Stimulated activated CD4-positive, alpha-beta T cell treated with anti-CD3 and anti-CD28 coated beads, Interleukin-15, amount 100 ng/mL, for 1 hour (primary cell): ENCODE results near the gene COBL.

Source experiments
- DNase-seq, 2 donors: peaks; one replicate each; pipeline ENCODE4 v3.0.0-alpha.2; 2020; ENCODE audit warnings: low read depth in 1 of 2, low spot score in 1 of 2

COBL gene

DNA sequence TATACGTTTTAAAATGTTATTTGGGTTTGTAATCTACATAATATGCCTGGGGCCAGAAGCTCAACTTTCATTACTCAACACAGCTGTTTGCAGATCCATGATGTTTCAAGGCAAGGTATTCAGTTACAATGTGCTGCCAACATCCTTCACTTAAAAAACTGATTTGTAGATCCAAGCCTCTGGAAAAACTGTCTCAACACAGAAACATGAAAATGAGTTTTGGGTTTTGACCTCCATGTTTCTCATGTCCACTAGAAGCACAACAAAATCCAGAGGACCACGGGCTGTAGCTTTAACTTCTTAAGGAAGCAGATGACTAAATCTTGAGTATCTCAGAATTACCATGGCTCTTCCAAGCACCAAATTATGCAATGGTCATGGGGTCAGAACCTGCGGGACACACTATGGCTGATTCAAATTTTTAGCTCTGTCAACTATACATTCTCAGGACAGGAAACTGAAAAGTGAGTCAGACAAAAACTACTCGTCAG lies 286.9 kb downstream of the COBL start:
- no peak for DNase-seq

DNA sequence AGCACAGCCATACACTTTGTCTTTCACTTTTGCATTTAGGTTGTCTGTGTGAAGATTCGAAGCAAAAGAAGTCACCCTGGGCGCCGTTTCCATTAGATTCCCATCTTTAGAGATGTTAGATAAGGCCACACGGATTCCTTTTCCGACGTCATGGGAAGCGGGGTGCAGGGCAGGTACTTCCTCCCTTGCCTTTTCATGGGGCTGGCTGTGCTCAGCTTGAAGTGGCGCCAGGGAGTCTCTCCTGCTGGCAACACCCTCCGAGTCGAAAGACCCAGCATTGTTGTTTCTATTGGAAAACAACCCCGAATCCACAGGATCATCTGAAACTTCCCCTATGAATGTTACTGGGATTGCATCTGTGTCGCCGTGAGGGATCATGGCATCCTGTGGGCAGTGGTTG lies 287.5 kb downstream of the COBL start:
- no peak for DNase-seq

DNA sequence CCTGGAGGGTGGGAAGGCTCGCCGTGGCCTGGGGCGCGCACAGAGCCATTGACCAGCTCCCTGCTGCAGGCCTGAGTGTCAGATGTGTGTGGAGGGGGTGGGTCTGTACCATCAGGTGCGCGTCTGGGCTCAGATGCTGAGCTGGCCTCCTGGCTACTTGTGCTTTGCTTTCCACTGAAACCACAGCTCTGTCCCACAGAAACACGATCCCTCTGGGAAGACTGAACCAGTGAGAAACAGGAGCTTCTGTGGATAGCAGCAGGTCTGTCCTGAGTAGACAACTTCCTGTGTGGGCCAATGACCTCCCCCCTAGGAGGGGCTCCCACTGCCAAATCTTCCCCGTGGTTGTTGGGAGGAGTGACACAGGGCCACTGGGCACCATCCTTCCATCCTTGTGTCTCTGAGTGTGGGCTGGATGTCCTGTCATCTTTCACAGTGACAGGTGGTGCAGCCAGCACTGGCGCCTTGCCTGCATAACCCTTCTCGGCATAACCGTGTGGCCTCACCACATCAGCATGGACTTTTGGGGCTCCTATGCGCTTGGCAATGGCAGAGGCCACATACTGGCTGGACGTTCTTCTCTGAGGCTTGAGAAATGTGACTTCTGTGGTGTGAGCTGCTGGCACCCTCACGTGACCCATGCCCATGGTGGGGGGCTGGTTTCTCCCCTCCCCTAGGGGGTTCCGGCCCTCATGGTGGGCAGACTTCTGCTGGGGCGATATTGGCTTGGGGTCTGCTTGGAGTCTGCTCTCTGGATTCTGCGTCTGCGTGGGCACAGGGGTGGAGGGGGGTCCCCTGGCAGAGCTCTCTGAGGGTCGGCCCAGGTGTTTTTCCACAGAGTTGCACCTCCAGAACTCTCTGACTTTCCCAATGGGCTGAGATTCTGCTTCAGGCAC lies 288.4 kb downstream of the COBL start:
- DNase-seq = no peak

DNA sequence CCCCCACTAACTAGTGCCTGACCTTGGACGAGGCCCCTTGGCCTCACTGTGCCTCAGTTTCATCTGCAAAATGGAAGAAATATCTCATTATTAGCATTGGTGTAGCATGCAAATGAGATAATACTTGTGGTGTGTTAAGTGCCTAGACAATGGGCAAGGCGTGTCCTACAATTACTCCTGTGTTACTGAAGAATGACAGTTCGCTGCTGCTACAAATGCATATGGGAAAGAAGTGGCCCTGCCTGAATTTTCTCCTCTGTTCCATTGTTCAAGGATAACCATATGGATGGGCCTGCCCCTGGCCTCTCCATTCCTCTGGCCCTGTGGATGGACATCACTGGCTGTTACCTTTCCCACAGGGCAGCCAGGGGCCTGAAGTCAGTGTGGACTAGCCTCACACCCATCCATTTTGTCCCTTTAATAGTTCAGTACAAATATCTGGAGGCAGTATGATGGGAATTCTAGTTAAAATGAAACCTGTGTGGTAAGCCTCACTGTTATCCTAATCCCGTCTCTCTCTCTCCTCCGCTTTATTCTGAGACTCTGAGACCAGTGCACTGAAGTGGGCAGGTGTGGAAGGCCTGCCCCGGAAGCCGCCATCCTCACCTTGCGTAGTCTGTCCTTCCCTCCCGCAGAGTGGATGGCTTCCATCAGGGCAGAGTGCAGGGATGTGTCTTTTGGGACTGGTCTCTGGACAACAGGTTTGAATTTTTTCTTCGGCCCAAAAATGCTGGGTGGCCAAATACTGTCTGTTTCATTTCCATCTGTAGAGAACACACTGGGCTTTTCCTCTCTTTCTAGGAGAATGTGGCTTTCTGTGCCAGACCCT lies 289.3 kb downstream of the COBL start:
- no peak for DNase-seq

DNA sequence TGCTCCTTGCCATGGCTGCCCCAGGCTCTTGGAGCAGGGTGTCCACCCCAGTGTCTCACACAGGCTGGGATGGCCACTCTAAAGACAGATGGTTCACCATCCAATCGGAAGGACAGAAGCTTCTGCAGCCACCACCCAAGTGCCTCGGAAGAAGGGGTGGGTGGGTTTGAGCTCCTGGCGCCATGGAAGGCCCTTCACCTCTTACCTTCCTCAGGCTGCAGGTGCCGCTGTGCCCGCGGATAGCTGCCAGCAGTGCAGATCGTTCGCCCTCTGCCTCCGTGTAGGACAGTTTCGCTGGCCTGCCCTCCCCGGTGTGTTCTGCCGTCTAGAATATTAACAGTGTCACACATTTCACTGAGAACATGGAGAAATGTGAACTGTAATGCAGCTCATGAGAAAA lies 290.3 kb downstream of the COBL start:
- no peak for DNase-seq

DNA sequence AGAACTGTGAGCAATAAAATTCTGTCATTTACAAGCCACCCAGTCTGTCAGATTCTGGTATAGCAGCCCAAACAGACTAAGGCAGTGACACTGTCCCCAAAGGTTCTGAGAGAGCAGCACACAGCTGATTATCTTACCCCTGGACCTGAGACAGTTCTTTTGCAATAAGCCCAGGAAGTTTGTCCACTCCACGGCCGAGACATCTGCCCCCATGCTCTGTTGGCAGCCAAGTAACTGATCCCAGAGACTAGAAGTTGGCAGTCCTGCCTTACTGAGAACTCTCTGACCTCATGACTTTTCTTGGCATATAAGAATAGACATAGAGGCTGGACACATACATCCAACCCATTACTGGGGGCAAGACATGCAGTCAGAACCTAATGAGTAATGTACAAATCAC lies 290.9 kb downstream of the COBL start:
- DNase-seq = no peak

DNA sequence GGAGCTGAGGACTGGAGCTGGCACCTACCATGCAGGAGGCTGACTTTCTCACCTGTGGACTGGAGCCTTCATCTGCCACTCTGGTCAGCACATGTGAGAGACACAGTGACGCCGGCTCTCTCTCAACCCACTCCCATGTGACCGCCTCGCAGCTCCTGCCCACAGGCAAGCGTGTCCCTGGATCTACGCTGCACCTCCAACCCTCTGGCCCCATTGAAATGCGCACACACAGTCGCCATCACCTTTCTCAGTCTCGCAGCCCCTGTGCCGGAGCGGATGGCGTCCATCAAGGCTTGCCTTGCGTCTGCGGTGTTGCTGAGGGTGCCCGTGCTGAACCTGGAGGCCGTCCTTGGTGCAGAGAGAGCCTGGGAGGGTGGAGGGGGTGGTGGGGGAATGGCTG lies 291.7 kb downstream of the COBL start:
- no peak for DNase-seq

DNA sequence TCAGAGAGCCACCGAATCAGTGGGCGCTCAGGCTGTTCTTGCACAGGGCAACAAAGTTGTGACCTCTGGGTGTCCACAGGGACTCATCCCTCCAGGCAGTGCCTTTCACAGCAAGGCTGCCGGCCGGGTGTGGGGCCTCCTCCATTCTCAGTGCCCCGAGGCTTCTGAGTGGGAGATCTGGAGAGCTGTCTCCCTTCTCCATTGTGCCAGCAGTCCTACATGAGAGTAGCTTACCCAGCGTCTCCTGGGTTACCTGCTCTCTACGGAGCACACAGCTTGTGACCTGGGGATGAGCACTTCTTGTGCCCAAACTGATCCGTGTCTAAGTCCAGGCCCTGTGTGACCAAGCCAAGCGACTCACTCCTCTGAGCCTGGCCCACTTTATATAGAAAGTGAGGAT lies 293.1 kb downstream of the COBL start:
- no peak for DNase-seq

DNA sequence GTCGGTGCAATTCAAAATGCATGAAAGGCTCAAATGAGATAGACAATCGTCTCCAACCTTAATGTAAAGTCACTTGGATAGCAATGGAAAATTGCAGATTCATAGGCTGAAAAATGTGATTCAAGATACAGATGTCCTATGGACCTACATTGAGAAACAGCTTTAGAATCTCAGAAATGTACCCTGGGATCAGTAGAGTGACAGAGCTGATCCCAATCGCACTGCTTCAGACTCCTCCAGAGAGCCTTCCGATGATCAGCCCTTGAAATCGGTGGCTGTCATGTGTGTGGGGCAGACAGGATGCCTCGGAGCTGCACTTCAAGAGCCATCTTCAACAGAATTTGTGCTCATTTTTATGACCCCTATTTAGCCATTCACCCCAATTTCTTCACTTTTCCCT lies 293.8 kb downstream of the COBL start:
- no peak for DNase-seq

DNA sequence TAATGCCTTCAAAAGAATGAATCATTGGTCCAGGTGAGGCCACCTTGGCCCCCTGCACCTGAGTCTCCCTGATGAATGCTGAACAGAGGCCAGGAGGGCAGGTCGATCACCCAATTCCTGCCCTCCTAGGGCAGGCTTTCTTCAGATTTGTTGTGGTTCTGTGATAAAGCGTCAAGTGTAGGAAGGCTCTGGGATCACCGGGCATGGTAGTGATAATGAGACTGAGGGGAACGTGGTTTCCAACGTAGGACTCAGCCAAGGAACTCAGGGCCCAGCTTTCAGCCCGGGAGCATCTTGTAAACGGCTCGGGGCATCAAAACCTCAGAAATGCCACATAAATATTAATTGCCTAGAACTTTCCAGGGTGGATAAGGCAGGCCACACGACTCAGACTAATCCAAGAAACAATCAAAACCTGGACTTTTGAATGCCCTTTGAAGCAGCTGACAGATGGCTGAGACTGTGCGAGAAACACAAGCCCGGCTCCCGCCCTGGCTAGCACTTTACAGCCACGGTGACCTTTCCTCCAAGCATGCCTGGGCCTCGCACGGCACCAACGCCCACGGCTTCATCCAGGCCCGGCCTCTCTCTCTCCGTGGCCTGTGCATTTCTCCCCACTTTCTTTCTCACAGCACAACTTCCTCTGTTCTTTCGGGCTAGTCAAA lies 294.6 kb downstream of the COBL start:
- no peak for DNase-seq

DNA sequence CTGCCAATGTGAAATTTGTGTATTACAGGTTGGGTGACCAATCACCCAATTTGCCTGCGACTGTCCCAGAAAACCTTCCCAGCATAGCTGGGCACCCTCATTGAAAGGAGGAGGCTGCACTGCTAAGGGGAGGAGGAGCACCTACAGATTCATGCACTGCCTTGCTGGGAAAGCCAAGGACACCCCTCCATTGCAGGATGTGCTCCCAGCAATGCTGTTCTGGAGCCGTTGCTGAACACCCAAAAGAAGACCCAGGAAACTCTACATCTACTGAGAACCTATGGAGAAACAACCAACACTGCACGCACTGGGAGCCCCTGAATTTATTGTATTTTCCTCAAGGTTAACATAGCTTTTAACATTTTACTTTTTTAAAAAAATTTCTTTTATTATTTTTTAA lies 295.7 kb downstream of the COBL start:
- DNase-seq = no peak

DNA sequence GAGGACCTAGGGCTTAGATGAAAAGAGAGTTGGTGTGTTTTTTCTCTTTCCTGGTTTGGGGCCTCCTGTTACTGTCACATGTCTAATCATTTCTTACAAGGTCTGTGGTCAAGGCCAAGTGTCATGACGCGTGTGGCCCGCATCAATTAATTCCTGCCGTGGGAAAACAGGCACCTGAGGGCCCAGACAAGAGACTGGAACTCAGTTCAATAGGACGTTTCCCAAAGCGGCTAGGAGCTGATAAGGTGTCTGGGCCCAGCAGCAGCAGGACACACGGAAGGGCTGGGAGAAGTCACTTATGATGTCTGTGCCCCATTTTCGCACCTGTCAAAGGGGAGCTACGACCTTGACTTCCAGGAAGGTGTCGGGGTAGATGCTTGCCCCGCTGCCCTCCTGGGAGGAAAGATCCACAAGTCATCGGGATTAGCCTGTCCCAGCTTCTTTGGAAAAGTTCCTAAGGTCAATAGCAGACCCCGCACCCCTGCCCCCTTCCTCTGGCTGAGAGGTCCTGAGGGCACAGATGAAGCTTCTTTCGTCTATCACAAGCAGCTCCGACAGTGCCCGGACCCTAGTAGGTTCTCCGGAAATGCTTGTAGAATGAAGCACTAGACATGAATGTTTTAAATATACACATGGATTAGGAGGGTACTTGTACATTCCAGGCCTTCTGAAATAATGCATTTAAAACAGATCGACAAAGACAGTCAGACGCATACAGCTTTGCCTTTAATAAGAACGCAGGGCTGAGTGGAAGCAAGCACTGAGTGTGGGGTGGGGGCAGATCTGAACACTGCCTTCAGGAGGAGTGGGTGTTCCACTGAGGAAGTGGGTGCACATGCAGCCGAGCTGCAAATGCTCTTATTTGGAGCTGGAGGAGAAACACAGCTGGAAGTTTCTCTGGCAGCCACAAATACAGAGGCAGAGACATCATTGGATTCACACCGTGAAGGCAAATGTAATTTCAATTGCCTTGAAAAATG lies 296.4 kb downstream of the COBL start:
- no peak for DNase-seq

DNA sequence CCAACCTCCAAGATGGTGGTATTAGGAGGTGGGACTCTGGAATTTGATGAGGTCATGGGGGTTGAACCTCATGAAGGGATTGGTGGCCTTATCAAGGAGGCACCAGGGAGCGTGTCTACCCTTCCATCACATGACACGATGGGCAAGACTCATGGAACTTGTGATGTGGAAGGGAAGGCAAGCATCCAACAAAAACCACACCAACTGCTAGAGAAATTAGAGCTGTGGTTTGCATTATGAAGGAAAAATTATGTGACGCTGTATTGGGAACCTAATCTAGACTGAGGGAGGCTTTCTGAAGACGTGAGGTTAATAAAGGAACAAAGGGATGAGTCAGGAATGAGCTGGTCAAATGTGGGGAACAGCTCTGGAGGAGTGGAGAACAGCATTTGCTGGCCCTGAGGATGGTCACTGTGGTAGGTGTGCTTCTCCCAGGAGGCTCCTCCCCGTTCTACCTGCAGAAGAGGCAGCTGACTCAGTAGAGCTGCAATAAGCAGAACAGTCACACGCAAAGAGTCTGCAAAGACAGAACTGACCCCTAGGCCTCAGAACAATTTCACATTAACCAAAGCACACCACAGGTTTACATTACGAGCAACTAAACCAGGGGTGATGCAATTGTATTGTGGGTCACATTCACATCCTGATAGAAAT lies 297.3 kb downstream of the COBL start:
- no peak for DNase-seq

DNA sequence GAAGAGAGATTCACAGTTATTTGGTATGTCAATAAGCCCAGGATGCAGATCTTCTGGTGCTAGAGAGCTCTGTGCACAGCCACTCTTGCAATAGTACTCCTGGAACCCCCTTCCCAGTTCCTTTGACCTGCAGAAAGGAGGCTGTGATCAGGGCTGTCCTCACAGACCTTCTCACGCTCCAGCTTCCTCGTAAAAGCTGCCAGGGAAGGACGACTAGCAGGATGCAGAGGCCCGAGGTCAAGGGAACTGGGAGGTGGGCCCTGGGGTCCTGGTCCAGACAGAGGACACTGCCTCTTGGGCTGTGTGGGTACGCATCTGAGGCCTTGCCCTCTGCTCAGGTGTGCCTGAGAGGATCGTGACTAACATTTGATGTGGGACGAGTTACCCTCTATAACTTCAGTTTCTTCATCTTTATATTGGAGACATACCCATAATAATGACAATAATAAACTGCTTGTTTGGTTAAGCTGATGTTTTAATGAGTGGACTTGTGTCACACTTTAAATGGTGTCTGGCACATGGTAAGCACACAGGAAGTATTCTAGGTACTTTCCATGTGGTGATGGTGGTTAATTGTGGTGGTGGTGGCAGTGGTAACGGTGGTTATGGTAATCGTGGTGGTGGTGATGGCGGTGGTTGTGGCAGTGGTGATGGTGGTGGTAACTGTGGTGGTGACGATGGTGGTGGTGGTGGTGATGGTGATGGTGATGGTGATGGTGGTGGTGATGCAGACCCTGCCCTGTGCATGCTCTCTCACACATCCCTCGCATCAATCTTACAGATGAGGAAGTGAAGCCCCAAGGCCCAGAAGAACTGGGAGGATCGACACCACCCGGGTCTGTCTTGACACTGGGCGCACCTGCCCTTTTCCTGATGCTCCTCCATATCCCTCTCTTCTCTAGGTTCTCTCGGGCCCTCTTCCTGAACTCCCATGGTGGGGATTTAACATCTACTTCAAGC lies 298.8 kb downstream of the COBL start:
- DNase-seq = no peak

DNA sequence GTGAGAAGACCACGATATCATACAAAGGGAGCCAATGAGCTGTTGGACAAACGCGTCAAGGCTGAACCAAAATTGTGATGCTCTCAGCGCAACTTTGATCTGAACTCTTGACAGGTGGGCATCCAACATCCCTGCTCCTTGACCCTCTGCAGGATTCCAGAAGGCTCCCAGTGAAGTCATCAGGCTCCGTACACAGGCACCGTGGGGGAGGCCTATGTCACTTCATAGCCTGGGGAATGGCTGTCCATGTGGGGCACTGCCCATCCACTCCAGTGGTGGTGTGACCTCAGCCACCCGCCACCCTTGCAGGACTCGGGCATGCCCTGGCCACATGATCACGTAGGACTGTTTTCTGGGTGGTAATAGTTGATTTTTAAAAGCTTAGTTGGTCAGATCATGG lies 300.1 kb downstream of the COBL start:
- DNase-seq = no peak

DNA sequence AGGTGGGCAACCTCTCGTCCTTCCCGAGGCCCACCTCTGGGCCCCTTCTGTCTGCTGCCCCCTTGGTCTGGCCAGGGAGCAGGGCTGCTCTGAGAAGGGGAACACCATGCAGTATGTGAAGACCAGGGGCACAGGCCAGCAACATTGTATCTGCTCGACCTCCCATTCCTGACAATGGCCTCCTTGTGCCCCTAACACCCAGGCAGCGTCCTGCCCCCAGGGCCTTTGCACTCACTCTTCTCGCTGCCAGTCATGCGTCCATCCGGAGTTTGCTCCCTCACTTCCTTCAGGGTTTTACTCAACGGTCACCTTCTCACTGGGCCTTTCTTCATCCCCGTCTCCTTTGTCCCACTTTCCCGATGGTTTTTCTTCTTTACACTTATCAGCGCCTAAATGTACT lies 301.0 kb downstream of the COBL start:
- no peak for DNase-seq

DNA sequence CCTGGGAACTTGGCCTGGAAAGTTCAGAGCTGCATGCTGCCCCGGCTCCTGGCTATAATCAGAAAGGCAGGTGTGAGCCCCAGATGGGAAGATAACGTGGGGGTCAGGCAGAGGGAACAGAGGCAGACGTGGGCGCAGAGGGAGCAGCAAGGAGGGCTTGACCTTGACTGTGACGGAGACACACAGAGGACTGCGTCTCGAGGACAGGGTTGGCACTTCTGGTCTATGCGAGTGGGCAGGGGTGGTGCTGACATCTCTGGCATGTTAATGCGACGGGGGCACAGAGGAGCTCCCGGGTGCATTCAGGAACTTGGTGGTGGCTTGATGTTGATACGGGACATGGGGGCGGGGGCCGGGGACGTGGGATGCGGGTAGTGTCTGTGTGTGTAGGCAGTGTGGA lies 301.8 kb downstream of the COBL start:
- no peak for DNase-seq

DNA sequence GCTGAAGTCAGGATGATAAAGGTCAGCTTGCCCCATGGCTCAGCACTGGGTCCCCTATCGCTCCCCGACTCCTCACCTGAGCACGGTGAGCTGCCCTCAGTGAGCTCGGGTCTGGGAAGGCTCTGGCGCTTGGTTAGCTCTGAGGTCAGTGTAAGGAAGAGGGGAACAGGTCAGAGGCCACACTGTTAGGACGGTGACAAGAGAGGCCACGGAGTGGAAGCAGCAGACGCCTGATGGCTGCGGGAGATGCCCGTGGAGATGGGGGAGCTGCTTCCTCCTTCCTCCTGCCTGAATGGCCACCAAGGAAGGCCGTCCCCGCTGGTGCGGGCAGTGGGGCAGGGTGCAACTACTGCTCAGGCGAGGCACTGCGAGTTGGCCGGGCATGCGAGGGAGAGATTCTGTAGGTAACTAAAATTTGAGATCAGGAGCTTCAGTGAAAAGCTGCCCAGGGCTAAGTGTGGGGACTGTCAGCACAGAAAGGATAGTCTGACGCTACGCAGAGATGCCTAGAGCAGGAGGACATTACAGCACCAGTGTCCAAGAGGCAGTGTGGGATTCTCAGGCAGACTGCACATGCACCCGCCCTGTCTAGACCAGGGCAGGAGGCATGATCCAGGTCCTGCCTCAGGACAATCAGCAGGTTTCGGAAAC lies 302.6 kb downstream of the COBL start:
- DNase-seq = no peak
